ENCODE measurements around the gene ITGB3BP.

DNA sequence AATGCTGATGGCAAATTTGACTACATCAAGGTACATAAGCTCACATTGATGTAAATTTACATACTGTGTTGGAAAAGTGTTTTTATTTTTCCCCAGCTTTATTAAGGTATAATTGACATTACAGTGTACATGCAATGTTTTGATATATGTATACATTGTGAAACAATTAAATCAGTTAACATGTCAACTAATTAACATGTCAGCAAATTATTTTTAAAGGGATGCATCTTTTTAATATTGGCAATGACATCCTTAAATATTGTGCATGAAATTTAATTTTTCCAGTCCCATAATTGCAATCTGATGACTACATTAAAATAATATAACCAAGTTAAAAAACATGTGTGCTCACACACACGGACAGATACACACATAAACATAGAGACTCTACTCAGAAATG is 9.7 kb upstream of the ITGB3BP start:
- TF ChIP-seq POLR2AphosphoS5 (IDR thresholded peaks at IDR 0.05) (no peak), POLR2A (IDR thresholded peaks at IDR 0.05) (no peak)
- TF ChIP-seq, protein P1, sequence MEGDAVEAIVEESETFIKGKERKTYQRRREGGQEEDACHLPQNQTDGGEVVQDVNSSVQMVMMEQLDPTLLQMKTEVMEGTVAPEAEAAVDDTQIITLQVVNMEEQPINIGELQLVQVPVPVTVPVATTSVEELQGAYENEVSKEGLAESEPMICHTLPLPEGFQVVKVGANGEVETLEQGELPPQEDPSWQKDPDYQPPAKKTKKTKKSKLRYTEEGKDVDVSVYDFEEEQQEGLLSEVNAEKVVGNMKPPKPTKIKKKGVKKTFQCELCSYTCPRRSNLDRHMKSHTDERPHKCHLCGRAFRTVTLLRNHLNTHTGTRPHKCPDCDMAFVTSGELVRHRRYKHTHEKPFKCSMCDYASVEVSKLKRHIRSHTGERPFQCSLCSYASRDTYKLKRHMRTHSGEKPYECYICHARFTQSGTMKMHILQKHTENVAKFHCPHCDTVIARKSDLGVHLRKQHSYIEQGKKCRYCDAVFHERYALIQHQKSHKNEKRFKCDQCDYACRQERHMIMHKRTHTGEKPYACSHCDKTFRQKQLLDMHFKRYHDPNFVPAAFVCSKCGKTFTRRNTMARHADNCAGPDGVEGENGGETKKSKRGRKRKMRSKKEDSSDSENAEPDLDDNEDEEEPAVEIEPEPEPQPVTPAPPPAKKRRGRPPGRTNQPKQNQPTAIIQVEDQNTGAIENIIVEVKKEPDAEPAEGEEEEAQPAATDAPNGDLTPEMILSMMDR (IDR thresholded peaks at IDR 0.05) = no peak

All from prostate gland (tissue), 2 donors.